BE2C (cell line): ENCODE data around the gene LPAR4.

Source experiments
- DNase-seq: peaks from one replicate; pipeline ENCODE4 v3.0.0-alpha.2; 2020
- H3K27me3 ChIP-seq: fragments of 250-450 bp; sonication (Bioruptor Pico); 2 replicates; pipeline ENCODE4 v1.5.1; 2020; ENCODE audit warnings: mild to moderate bottlenecking
- H3K36me3 ChIP-seq: fragments of 250-450 bp; sonication (Bioruptor Pico); 2 replicates; pipeline ENCODE4 v1.5.1; 2020; ENCODE audit warnings: mild to moderate bottlenecking
- H3K4me1 ChIP-seq: fragments of 250-450 bp; sonication (Bioruptor Pico); 2 replicates; pipeline ENCODE4 v1.5.1; 2020
- H3K4me3 ChIP-seq: 2 replicates; pipeline ENCODE4 v1.5.1; 2011; ENCODE audit warnings: low read depth, low read length
- H3K9me3 ChIP-seq: fragments of 250-450 bp; sonication (Bioruptor Pico); 2 replicates; pipeline ENCODE4 v1.5.1; 2020
- CTCF ChIP-seq: IDR thresholded peaks from 2 replicates; pipeline ENCODE4 v1.5.1; 2012; ENCODE audit warnings: mild to moderate bottlenecking, low read depth, low read length

LPAR4 gene

GRCh38 chrX:78759081-78759480 lies 11.6 kb downstream of the LPAR4 start:
- no peak for DNase-seq
- H3K9me3 ChIP-seq = no peaks in the 10 kb centered on the region
- H3K27me3 ChIP-seq = no peaks in the 10 kb centered on the region
- no peaks in the 10 kb centered on the region for H3K36me3 ChIP-seq
- no peak overlapping the region for H3K4me3 ChIP-seq
- no peak for TF ChIP-seq CTCF
- no peaks in the 10 kb centered on the region for H3K4me1 ChIP-seq

- Histone ChIP-seq H3K9me3 (no peaks in the 10 kb centered on the region), H3K36me3 (no peaks in the 10 kb centered on the region), H3K4me1 (no peaks in the 10 kb centered on the region), H3K4me3 (no peak overlapping the region), H3K27me3 (no peaks in the 10 kb centered on the region)
- TF ChIP-seq CTCF = no peak
- no peak for DNase-seq
These were observed 21.7 kb downstream of the LPAR4 start for GRCh38 chrX:78769101-78769755.

GRCh38 chrX:78769946-78770345 lies 22.4 kb downstream of the LPAR4 start:
- no peaks in the 10 kb centered on the region for H3K27me3 ChIP-seq
- TF ChIP-seq CTCF = no peak
- no peaks in the 10 kb centered on the region for H3K36me3 ChIP-seq
- no peak for DNase-seq
- no peaks in the 10 kb centered on the region for H3K4me1 ChIP-seq
- H3K9me3 ChIP-seq = no peaks in the 10 kb centered on the region
- no peak overlapping the region for H3K4me3 ChIP-seq

DNA sequence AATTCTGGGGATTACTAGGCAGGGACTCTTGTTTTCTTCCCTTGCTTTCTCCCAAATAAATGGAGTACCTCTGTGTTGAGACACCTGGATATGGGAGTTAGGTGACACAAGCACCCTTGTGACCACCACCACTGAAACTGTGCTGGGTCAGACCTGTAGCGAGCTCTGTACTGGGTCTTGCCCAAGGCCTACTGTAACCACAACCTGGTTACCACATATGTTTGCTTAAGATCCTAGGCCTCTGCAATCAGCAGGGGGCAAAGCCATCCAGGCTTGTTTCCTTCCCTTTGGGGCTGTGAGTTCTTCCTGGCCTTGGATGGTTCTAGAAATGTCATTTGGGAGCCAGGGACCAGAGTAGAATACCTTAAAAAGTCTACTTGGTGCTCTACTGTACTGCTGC lies 49.4 kb downstream of the LPAR4 start:
- no peak overlapping the region for H3K4me3 ChIP-seq
- H3K36me3 ChIP-seq = no peaks in the 10 kb centered on the region
- no peaks in the 10 kb centered on the region for H3K4me1 ChIP-seq
- H3K27me3 ChIP-seq = no peaks in the 10 kb centered on the region
- DNase-seq = no peak
- TF ChIP-seq CTCF = no peak
- H3K9me3 ChIP-seq = no peaks in the 10 kb centered on the region

DNA sequence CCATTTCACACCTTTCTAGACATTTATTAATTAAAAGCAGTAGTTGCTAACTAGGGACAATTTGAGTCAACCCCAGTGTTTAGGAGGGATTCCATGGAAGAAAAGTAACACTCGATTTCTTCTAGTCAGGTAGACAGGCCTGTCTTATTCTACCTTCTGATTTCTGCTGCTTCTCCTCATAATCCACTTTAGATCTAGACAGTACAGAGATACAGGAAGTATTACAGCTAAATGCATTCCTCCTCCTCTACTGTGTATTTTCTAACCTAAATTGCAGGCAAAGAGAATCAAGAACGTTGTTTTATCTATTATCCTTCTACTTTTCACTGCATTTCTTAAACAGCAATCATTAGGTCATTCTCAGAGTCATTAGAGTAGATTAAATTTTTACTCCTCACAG lies 52.6 kb downstream of the LPAR4 start:
- Histone ChIP-seq H3K4me1 (no peaks in the 10 kb centered on the region), H3K36me3 (no peaks in the 10 kb centered on the region), H3K4me3 (no peak overlapping the region), H3K27me3 (no peaks in the 10 kb centered on the region), H3K9me3 (no peaks in the 10 kb centered on the region)
- DNase-seq = no peak
- no peak for TF ChIP-seq CTCF

DNA sequence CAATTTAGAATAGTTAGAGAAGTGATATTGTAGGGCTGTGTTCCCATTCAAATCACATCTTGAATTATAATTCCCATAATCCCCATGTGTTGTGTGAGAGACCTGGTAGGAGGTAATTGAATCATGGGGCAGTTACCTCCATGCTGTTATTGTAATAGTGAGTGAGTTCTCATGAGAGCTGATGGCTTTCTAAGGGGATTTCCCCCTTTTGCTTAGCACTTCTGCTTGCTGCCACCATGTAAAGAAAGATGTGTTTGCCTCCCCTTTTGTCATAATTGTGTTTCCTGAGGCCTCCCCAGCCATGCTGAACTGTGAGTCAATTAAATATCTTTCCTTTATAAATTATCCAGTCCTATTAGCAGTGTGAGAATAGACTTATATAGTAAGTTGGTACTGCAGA lies 53.2 kb downstream of the LPAR4 start:
- Histone ChIP-seq H3K36me3 (no peaks in the 10 kb centered on the region), H3K9me3 (no peaks in the 10 kb centered on the region), H3K27me3 (no peaks in the 10 kb centered on the region), H3K4me3 (no peak overlapping the region), H3K4me1 (no peaks in the 10 kb centered on the region)
- no peak for DNase-seq
- no peak for TF ChIP-seq CTCF
